ENCODE results near the gene FABP3.
A peak's percentile ranks its signal among the peaks of the same experiment; 100 is the strongest.

DNA sequence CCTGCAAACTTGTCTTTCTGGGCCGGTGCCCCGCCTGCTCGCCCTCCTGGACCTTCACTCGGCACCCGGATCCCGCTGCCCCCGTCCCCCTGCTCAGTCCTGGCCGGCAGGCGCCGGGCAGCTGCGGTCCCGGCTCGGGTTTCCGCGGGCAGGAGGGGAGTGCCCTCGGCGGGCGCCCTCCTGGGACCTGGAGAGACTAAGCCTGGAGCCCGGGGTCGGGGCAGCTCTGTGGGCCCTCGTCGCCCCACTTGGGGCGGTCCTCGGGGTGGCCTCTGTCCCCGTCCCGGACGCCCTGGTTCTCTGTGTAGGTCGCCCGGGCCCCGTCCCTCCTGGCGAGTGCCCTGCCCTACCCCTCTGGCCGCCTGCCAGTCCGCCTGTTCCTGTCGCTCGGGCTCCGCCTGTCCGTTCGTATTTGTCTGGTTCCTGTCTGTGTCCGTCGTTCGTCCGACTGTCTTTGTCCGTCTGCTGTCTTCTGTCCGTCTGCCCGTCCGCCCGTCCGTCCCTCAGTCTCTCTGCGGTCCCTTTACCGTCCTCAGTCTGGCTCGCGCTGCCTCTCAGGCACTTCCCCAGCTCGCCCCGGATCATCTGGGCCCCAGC is 40.6 kb upstream of the FABP3 start:
- no peak for TF ChIP-seq POLR2A (IDR thresholded peaks at IDR 0.05)
- TF ChIP-seq POLR2AphosphoS5 (IDR thresholded peaks at IDR 0.05) = peak in 1 of 3 donors; percentile 39
- TF ChIP-seq CTCF (IDR thresholded peaks at IDR 0.05) = no peak
